ENCODE data around the gene ZFP1. TPM values are rescaled to one million over a fixed set of nuclear protein-coding genes. Genes with fewer than 3 reads are reported as not detected.

ZFP1 gene
- total RNA-seq, 1 donor from 2014 or later, result 15.5 TPM

DNA sequence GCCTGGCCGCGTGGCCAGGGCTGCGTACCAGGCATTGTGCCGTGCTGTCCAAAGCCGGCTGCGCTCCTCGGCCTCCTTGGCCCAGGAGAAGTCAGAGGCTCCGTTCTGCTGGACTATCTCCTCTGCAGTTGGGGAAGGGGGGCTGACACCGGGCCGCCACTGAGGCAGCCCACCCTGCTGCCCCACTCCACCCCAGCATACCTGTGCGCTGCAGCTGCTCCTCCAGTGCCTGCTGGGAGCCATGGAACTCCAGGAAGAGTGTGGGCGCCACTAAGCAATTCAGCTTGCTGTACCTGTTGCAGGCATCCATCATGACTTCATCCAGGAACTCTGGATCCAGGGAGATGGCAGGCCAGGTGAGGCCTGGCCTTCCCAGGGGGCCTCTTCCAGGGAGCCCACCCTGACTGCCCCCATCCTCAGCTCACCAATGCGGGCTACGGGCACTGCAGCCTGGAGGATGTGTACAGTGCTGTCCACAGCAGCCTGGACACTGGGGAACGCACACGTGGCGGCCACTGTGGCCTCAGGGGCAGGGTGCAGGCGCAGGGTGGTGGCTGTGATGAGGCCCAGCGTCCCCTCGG is 34.7 kb upstream of the ZFP1 start:
- DNase-seq, result no peak

DNA sequence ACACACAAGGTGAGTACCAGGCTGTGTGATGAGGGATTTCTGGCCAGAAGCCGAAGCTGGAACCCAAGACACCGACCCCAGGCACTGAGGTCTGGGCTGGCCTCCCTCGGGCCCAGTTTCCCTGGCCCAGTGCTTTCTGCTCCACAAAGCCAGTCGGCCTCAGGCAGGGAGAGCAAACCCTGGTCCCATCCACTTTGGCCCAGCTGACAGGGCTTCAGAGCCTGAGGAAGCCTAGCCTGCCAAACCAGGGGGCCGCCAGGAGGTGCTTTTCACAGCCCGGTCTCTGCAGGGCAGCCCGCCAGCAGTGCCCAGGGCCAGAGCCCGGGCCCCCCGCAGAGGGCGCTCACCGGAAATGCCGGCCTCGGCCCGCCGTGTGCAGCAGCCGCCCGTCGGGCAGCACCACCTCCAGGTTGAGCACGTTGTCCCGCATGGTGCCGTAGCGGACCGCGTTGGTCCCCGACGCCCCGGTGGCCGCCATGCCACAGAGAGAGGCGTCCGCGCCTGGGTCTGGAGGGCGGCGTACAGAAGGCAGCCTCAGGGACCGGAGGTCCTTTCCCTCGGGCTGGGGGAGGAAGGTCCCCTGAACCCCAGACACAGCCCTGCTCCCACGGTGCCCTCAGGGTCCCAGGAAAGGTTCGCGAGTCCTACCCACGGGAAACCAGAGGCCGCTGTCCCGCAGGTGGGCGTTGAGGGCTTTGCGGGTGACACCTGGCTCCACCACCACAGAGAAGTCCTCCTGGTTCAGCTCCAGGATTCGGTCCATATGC is 34.0 kb upstream of the ZFP1 start:
- DNase-seq, result no peak

DNA sequence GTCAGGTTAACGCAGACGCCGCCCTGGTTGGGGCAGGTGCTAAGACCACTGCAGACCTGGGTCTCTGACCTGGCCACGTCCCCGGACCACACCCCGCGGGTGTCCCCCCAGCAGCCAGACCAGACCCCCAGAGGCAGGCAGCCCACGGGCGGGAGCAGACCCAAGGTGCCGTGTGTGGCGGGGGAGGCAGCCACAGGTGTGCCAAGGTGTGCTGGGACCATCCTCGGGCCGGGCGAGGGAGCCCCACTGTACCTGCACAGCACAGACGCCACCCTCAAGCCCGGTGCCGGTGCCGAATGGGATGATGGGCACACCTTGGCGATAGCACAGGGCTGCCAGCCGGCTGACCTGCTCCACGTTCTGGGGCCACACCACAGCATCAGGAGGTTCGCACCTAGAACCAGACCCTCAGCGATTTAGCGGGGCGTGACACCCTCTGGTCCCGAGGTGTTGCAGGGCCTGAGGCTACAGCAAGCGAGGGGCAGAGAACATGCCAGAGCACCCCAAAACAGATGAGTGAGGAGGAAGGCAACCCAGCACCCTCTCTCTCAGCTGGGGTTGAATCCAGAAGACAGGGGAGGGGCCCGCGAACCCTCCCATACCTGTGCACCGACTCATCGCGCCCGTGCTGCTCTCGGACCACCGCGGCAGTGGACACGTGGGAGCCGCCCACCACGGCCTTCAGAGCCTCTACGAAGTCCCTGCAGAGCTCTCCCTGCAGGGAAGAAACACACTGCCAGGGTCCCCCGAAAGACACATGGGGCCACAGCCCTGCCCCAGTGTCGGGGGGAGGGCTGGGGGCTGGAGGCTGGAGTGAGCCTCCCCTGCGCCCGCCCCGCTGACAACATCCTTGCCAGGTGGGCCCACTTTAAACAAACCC is 33.1 kb upstream of the ZFP1 start:
- DNase-seq, result no peak

DNA sequence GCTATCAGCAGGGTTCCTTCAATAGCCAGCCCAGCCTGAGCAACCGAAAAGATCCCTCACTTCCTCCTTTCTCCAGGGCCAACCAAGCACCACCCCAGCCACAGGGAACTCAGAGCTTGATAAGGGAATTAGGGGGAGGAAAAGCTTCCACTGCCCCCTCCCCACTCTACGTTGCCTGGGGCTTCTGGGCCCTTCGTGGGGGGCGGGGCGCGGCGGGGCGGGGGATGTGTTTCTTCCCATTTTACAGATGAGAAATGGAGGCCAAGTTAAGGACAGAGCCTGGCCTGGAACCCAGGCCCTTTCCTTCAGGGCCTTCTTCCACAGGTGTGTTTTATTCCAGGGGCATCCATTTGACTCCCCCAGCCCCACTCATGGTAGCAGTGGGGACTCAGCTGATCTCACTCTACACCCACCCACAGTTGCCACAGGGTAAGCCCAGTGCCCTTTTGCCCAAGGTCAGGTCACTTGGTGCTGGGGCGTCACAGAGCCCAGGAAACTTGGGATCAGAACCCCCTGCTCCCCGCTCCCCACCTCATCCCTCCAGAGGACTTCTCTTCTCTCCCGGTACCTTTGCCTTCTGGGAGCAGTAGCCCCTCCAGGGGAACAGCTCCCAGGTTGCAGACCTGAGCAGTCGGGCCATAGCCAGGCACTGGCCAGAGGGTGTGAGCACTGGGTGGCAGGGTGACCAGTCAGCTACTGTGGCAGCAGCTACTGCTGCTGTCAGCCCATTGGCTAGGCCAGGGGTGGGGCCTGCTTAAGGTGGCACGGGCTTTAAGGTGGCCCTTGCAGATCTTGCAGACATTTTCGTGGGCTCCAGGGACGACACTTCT is 32.0 kb upstream of the ZFP1 start, which contains the start of gene LDHD:
Gene LDHD, minus strand, starts transcription at position 700 of the 830 bp plus-strand sequence. Its CDS starts 60 bp downstream, at position 640.
- peak; percentile 72 for DNase-seq

DNA sequence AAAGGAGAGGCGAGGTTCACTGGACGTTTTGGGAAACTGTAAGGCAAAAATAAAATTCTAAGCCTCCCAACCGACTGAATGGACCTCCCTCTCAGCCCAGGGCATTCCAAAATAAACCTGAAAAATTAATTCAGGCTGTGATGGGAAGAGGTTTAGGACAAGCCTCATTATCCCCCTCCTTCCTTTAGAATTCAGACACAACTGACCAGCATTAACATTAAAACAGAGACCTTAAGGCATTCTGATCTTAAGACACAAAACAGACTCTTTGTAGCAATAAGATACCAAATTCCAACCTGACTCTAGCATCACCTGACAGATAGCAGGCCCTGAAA is 31.4 kb upstream of the ZFP1 start:
- no peak for DNase-seq

DNA sequence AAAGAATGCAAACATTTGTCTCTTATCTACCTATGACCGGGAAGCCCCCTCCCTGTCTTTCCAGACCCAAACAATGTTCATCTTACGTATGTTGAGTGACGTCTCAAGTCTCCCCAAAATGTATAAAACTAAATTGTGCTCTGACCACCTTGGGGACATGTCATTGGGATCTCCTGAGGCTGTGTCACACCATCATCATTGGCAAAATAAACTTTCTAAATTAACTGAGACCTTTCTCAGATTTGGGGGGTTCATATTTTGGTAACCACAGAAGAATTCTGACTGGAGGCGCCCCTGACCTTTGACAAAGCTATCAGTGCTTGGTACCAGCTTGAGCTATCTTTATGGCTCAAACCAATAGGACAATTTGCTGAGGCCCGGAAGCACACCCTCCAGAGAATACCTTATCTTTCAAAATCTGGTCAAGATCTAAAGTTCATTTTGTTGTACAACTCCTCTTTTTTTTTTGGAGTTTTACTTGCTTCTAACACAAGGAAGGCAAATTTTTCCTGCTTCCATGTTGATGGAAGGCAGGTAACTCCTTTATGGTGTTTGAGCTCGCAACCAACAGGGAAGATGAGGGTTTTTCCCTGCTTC is 29.3 kb upstream of the ZFP1 start:
- no peak for DNase-seq

DNA sequence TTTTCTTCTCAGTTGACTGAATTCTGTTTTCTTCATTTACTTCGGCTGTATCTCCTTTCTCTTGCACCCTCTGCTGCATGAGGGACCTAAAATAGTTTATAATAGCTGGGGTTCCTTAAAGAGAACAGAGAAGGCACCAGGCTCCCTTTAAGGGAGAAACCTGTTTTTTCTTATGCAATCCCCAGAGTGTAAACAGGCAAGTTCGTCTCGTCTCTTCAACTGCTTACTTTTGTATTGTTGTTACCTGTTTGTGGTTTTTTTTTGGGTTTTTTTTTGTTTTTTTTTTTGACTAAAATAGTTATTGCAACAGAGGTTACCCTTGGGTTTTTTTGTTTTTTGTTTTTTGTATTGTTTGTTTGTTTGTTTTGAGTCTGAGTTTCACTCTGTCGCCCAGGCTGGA is 28.1 kb upstream of the ZFP1 start:
- no peak for DNase-seq

DNA sequence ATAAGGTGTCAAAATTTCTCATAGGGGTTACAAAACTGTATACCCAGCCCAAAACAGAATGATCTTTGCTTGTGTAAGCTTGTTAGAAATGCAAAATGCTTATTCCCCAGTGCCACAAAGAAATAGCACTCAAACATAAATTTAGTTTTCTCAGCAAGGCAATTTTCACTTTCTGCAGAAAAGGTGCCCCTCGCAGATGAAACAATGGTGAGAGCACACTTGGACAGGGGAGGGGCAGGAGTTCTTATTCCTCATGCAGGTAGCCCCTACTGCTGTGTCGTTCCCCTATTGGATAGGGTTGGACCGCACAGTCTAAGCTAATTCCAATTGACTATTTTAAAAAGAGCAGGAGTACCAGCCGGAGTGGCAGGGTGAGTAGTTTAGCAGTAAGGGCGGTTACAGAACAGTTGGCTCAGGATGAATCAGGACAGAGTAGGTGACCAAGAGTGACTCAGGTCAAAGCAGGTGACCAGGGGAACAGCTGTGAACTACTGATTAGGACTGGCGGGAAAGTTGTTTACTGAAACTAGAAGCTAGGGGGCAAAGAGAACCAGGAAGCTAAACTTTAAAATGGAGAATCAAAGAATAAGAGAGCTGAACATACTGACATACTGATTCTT is 26.3 kb upstream of the ZFP1 start:
- DNase-seq, result no peak

DNA sequence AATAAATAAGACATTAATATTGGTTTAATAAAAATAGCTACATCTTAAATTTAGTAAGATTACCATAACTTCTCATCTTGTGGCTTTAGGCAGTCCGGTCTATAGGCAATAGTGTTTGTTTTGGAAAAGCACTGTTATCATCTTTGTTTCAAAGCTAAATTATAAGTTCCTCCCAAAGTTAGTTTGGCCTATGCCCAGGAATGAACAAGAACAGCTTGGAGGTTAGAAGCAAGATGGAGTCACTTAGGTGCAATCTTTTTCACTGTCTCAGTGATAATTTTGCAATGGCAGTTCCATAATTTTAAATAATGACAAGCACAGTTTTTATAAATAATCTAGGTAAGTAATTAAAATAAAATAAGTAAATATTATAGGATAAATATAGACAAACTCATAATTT is 25.7 kb upstream of the ZFP1 start:
- no peak for DNase-seq

DNA sequence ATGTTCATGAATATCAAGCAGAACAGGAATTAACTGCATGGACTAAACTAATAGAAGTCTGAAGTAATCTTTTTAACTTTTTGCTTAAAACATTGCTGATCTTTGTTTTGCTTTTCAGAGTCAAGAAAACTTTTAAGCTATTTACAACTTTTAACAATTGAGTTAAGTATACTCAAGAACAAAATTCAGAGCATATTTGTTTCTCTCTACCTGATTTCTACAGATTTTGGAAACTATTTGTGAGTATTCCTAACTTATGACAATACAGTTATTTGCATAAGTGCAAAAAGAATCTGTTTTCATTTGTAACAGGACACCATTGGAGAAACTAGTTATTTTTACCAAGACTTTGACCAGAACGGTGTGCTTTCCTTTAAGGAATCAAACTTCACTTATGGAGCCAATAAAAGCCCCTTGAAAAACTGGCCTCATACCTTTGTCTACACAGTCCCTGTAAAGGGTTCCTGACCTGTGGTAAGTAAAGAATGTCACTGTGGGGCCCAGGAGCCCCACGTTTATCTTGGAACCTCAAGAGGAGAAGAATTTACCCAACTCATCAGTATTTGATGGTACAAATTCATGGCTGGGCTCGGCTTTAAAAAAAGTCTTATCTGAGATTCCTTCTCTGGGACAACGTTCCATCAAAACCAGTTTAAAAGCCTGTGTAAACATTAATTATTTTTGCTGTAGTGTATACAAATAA is 20.5 kb upstream of the ZFP1 start:
- no peak for DNase-seq

DNA sequence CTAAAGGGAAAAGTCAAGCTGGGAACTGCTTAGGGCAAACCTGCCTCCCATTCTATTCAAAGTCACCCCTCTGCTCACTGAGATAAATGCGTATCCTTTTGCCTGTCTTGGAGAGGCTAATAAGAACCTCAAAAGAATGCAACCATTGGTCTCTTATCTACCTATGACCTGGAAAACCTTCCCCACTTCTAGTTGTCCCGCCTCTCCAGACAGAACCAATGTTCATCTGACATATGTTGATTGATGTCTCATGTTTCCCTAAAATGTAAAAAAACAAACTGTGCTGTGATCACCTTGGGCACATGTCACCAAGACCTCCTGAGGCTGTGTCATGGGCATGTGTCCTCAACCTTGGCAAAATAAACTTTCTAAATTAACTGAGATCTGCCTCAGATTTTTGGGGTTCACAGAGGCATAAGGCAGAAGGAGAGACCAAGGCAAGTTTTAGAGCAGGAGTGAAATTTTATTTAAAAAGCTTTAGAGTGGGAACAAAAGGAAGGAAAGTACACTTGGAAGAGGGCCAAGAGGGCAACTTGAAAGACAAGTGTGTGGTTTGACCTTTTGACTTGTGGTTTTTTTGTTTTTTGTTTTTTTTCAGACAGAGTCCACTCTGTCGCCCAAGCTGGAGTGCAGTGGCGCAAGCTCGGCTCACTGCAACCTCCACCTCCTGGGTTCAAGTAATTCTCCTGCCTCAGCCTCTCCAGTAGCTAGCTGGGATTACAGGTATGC is 18.7 kb upstream of the ZFP1 start:
- peak; percentile 65 for DNase-seq

DNA sequence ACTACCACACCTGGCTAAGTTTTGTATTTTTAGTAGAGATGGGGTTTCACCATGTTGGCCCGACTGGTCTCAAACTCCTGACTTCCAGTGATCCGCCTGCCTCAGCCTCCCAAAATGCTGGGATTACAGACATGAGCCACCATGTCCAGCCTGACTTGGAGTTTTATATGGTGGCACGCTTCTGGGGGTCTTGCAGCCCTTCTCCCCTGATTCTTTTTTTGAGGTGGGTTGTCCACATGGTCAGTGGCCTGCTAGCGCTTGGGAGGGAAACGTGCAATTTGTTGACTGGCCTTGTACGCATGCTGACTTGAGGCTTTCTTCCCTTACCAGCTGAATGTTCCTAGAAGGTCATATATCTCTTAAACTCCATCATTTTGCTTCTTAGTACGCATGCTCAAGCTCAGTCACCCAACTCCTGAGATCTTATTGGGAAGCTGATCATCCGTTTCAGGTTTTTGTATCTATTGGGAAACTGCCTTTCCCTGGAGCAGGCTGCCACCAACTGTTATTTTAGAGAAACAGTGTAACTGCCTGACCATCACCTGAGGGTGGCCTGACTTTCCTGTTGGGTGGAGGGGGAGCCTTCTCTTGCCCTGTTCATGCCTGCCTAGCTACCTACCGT is 18.1 kb upstream of the ZFP1 start:
- DNase-seq, result no peak

DNA sequence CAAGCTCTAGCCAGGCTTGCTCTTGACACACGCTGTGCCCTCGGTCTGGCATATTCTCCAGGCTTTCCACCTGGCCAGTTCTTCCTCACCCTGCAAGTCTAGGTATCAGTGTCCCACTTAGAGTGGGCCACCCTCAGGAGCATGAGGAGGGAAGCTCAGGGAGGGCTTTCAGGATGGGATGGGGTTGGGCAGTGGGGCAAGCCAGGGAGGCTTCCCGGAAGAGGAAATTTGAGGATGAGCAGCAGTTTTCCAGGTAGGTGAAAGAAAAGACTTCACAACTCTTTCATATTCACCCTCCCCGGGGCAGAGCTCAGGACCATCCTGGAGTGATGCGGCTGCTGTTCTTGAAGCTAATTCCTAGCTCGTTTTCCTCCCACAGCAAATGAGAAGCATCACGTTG is 17.2 kb upstream of the ZFP1 start:
- DNase-seq, result no peak

DNA sequence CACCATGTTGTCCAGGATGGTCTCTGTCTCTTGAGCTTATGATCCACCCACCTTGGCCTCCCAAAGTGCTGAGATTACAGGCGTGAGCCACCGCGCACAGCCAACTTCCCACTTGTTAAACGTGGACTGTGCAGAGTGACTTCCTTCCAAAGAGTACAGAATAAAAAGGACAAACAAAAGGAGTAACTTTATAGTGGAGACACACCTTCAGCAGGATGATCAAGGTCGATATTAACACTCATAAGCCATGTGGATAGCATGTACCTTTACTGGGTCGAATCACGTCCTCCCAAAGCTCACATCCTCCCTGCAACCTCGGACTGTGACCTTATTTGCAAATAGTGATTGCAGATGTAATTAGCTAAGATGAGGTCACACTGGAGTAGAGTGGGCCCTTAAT is 10.1 kb upstream of the ZFP1 start:
- DNase-seq, result no peak

DNA sequence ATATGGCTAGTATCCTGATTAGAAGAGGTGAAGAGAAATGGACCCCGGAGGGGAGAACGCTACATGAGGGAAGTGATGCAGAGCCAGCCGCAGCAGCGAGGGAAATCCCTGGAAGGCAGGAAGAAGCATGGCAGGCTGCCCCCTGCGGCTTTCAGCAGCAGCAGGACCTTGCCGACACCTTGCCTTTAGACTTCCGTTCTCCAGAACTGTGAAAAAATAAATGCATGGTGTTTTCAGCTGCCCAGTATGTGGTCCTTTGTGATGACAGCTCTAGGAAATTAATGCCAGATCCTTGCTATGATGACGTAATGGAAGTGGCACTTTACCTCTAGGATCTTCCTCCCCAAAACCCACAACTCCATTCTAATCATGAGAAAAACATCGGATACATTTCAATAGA is 9.7 kb upstream of the ZFP1 start:
- peak; percentile 50 for DNase-seq

DNA sequence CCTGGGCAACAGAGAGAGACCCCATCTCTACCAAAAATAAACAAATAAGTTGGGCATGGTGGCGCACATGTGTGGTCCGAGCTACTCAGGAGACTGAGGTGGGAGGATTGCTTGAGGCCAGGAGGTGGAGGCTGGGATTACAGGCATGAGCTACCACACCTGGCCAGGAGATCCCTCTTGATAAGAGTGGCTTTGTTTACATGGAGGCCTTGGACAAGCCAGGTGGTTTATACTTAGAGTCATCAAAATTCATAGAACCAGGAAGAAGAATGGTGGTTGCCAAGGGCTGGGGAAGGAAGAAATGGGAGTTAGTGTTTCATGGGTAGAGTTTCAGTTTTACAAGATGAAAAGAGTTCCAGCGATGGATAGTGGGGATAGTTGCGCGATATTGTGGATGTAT is 8.8 kb upstream of the ZFP1 start:
- DNase-seq, result no peak

DNA sequence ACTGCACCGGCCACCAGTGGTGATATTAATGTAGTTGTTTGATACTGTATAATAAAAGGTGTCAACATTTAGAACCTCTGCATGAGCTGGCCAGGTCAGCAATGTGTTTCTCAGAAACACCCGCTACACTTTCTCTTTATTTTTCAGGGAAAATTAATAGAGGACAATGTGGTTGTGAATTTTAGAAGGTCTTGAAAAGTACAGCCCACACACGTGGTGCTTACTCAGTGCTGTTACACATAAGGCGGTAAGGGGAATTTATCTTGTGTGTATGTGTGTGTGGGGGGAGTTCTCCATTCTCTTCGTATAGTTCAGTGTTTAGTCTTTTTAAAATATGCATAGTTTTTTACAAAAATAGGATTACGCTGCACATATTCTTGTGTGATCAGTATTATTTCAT is 4.4 kb upstream of the ZFP1 start:
- no peak for DNase-seq

DNA sequence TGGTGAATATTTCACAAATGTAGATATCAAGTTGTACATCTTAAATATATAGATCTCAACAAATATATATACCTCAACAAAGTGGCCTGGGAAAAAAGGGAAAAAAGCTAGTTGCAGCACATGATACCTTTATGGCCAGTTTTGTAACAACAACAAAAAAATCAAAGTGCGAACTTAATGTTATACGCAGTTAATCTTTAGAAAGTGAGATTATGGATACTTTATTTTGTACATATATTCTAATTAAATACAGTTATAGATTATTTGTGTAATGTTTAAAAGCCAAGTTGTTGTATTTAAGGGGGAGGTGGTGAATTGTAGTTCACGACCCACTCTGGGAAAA is 385 bp upstream of the ZFP1 start:
- no peak for DNase-seq

DNA sequence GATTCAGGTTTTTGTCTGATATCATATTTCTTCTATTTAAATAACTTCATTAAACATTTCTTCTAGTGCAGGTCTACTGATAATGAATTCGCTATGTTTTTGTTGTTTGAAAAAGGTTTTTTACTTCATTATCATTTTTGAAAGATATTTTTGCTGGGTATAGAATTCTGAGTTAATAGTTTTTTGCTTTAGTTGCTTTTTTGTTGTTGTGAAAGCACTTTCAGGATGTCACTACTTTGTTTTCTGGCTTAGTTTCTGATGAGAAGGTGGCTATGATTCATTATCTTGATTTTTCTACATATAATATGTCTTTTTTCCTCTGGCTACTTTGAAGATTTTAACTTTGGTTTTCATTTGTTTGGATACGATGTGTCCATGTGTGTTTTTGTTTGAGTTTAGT is 3.5 kb downstream of the ZFP1 start:
- DNase-seq, result no peak

DNA sequence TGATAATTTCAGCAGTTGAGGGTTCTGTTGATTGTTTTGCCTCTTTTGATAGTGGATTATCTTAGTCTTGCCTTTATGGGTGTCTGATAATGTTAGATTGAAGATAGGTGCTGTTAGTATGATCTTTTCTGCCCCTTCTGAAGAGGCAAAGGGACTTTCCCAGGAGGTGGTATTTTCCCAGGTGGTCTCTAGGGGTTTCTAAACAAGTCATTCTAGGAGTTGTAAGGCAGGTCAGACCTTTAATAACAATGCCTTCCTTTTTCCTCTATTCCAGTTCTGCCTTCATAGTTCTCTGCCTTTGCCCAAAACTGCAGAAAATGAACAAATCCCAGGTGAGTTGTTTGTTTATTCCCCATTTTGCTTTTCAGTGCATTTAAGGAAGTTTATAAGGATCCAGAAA is 4.3 kb downstream of the ZFP1 start:
- DNase-seq, result no peak
